NOMO-1 treated with dmso at 0.1 percent for 144 hours (cell line): Measurements from ENCODE around the gene MIEN1.
"Not testable (repeated sequence)": the region's sequence is repeated elsewhere in the genome, so short reads cannot be mapped to it uniquely, and the experiment has no call there.

Experiments used
- DNase-seq: peaks from one replicate; lab custom pipeline; 2025; ENCODE audit not compliant: unreplicated experiment; lab: John Stamatoyannopoulos, UW

The MIEN1 gene

DNA sequence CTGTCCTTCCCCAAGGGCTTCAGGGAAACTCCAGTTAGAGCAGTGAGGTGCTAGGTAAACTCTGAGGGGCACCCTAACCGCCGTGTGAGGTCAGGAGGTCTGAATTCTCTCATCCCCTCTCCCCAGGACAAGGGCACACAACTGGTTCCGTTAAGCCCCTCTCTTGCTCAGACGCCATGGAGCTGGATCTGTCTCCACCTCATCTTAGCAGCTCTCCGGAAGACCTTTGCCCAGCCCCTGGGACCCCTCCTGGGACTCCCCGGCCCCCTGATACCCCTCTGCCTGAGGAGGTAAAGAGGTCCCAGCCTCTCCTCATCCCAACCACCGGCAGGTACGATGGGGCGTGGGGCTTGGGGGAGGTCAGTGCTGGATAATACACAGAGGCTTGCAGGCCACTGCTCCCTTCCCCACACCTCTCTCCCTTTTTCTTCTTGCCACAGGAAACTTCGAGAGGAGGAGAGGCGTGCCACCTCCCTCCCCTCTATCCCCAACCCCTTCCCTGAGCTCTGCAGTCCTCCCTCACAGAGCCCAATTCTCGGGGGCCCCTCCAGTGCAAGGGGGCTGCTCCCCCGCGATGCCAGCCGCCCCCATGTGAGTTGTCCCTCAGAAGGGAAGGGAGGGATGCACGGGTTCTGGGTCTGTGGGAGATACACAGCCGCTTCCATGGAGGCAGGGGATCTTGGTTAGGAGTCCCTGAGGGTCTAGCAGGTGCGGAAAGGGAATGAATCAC, 12.0 kb upstream of the MIEN1 start:
- no peak for DNase-seq

DNA sequence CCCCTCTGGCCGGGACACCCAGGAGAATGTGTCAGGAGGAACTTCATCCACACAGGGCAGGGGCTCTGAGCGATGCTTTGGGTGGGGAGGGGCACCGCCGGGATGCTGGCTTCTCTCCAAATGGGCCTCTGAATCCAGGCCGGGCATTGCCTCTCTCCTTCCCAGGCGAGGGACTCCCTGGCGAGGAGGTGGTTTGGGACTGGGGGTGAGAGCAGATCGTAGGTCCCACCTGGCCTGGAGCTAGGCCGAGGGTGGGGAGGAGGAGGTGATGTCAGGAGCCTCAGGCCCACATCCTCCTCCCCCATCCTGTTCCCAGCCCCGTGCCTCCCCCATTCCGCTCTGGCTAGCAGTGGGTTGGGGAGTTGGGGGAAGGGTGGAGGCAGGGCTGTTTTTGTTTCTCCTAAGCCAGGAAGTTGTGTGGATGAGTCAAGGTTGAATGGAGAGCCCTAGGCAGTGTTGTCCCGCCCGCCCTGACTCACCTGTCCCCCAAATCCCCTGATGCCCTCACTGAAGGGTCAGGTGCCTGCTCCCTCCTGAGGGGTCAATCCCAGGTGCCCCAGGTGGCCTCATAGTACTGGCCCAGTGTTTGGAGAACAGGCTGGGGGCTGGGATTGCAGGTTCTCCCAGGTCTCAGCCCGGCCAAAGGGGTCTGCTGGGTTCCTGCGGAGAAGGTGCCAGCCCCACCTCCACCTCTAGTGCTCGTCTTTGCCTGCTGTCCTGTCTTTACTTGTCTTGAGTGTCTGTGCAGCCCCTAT, 10.2 kb upstream of the MIEN1 start:
- DNase-seq: no peak

DNA sequence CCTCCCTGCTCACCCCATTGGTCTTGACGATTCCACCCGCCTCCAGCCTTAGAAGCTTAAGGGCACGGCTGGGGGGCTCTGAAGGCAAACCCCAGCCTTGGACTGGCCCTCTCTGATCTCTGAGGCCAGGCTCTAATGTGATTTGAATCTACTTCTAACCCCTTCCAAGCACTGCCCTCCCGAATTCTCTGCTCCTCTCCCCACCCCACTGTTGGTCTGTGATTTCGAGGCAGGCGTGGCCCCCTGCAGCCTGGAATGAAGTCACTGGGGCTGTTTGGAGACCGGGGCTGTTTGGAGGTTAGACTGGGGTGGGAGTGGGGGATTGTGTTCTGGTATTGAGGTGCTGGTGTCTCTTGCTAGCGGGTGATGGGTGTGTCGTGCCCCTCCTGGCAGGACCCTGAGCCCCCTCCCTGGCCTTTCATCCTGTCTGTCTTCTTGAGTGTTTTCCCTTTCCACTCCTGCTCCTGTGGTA, 9.6 kb upstream of the MIEN1 start:
- DNase-seq: no peak

DNA sequence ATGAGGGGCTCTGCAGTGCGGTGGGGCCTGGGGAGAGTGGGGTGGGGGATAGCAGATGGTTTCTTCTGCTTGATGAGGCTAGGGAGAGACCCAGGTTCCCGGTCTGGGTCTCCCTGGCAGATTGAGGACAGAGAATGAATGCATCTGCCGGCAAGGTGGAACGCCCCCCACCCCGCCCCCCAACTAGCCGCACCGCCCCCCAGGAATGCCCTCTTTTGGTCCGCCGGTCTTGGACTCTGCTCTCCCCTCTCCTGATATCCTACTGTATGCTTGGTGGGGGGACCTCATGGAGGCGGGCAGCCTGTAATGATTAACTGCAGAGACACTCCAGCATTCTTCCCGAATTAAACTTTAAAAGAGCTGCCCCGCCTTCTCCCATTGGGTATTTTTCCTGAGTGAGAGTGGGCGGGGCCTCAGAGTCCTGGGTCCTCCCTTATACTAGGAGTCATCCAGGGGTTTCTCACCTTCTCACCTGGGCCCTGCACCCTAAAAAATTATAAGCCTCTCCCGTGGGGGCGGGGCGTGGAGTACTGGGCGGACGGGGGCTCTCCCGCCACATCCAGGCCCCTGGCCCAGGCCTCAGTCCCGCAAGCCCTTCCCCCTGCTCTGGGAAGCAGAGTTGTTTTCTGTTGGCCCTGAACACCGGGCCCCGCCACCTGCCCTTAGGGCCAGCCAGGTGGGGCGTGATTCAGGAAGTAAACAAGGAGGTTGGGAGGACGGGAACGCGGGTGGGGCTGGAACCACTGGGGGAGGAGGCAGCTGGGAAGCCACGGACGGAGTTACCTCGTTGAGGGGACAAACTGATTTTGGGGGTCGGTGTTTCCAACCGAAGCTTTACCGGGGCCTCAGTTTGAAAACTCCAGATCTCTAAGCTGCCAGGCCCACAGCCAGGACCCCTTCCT, 8.9 kb upstream of the MIEN1 start:
- no peak for DNase-seq

DNA sequence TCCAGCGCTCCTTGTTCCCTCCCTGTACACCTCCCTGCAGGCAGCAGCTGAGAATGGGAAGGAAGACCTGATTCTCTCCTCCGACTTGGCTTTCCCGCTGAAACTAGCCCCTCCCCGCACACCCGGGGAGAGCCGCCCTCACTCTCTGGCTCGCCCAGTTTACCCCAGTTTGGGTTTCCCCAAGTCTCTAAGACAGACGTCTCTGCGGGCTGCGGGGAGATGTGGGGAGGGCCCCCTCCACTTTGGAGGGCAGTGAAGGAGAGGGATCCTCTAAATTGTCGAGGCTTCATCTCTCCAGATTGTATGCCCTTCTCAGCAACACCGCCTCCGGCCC, 8.2 kb upstream of the MIEN1 start:
- DNase-seq: no peak

DNA sequence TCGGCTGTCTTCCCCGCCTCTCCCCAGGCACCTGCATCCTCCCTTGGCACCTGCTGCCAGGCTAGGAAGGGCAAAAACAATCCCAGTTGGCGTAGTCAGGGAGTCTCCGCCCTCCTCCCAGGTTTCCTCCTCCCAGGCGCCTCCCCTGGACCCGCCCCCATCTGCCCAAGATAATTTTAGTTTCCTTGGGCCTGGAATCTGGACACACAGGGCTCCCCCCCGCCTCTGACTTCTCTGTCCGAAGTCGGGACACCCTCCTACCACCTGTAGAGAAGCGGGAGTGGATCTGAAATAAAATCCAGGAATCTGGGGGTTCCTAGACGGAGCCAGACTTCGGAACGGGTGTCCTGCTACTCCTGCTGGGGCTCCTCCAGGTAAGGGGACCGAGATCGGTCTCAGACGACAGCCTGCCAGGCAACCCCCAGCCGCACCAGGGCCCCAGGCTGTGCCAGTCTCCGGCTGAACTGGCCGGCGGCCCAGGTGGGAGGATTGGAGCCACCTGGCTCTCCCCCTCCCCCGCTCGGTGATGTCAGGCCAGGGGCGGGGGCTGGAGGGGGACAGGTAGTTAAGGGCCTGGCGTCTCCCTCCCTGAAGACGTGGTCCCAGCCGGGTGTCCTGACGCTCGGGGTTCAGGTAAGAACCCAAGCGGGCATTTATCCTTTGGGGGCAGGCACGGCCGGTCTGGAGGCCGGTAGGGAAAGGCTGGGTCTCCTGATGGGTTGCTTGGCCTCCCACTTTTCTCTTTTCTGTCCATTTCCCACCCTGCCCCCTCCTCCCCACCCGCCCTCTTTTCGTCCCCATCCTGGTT, 7.6 kb upstream of the MIEN1 start, which contains the start of gene GRB7:
Gene GRB7 (plus strand): TSS at position 179 of the 808 bp plus-strand sequence. CDS start 4,364 bp downstream, outside the sequence.
- no peak for DNase-seq

DNA sequence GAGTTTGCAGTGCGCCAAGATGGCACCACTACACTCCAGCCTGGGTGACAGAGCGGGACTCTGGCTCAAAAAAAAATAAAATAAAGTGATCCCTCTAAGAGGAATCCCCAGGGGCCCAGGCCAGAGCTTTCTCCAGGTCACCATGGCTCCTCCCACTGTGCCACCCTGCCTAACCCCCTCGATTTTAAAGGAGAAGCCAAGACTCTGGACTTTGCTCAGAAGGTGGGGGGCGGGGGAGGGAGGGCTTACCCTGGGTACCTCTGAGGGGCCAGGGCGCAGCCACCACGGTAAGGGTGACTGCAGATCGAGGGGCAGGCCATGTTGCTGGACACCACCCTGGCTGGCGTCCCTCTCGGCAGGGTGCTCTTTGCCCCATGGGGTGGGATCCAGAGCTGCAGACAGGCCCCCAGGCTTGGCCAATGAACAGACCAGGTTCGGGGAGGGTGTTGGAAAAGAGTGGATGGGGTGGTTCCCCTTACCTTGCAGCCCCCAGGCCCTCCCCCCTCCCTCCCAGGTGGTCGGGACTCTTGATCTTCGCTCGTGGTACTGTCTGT, 7.0 kb upstream of the MIEN1 start:
- DNase-seq: no peak

DNA sequence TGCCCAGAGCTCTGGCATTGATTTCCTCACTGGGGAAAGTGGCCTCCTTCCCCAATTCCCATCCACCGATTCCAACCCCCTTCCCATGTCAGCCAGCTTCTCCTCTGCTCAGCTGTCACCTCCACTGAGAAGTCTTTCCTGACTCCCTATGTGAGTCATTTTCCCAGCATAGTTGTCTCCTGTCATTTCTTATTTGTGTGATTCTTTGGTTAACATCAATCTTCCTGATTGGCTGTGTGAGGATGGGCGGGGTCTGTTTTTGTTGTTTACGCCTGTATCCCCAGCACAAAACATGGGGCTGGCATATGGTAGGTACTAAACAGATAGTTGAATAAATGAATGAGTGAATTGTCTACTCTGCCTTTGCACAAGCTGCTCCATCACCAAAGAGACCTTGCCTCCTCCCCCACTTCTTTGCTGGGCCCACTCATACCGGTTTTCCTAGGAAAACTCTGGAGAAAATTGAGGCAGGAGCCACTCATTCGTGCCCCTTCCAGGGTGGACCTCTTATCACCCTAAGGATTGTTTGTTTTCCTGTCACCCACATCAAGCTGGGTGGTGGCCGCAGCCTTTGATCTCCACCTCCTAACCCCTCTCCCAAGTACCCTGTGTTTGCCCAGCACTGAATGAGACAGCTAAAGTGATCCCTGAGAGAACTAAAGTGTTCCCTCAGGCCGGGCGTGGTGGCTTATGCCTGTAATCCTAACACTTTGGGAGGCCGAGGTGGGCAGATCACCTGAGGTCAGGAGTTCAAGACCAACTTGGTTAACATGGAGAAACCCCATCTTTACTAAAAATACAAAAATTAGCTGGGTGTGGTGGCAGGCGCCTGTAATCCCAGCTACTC, 6.2 kb upstream of the MIEN1 start:
- DNase-seq: no peak

DNA sequence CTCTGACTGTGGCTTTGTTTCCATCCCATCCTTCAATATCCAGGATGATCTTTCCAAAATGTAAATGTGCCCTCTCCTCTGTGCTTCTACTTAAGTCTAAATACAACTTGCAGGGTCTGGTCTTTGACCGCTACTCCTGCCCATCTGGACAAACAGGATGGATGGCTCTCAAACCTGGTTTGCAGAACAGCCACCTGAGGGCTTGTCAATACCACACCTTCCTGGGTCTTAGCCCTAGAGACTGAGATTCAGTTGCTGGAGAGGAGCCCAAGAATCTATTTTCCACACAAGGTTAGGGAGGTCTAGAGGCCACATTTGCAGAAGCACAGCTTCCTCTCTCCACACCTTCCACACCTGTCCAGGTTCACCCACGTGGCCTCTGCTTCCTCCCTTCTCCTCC, 5.5 kb upstream of the MIEN1 start:
- no peak for DNase-seq

DNA sequence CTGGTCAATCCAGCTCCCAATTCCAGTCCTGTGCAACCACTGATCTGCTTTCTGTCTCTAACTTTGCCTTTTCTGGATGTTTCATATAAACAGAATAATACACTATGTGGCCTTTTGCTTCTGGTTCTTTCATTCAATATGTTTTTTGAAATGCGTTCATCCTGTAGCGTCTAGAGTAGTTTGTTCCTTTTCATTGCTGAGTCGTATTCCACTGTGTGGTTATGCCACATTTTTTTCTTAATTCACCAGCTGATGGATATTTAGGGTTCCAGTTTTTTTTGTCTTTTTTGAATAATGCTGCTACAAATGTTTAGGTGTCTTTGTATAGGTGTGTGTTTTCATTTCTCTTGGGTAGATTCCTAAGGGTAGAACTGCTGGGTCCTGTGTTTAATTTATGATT, 2.3 kb upstream of the MIEN1 start:
- no peak for DNase-seq

DNA sequence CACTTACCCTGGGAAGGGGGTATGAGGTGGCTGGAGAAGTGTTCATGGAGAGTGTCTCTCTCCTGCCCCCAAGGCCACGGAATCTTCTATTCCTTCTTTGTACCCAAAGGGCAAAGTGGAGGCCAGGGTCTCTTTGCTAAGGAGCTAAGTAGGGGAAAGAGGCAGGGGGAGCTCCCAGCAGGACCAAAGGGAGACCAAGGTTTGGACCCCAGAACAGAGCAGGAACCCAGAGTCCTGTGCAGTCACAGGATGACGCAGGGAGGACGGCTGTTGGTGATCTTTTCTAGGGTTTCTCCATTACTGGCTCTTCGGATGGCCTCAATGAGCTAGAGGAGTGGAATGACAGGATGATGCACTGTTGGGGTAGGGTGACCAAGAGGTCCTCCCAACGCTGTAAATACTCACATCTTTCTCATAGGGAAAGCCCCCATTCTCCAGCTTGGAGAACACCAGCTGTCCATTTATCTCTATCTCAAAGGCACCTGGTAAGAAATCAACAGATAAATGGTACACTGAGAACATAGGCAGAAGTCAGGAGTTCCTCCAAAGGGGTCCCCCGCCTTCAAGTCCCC, 966 bp downstream of the MIEN1 start:
- no peak for DNase-seq

DNA sequence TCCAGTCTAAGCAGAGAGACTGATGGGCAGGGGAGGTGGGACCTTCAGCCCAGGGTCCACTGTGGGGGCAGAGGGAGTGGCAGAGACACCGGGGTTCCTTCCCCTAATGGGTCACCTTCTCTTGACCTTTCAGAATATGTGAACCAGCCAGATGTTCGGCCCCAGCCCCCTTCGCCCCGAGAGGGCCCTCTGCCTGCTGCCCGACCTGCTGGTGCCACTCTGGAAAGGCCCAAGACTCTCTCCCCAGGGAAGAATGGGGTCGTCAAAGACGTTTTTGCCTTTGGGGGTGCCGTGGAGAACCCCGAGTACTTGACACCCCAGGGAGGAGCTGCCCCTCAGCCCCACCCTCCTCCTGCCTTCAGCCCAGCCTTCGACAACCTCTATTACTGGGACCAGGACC, 2.8 kb downstream of the MIEN1 start:
- DNase-seq: no peak

DNA sequence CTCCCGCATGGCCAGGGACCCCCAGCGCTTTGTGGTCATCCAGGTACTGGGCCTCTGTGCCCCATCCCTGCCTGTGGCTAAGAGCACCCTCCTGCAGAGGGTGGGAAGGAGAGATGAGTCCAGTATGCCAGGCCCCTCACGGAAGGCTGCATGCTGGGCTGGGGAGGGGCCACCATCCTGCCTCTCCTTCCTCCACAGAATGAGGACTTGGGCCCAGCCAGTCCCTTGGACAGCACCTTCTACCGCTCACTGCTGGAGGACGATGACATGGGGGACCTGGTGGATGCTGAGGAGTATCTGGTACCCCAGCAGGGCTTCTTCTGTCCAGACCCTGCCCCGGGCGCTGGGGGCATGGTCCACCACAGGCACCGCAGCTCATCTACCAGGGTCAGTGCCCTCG, 3.7 kb downstream of the MIEN1 start:
- no peak for DNase-seq

DNA sequence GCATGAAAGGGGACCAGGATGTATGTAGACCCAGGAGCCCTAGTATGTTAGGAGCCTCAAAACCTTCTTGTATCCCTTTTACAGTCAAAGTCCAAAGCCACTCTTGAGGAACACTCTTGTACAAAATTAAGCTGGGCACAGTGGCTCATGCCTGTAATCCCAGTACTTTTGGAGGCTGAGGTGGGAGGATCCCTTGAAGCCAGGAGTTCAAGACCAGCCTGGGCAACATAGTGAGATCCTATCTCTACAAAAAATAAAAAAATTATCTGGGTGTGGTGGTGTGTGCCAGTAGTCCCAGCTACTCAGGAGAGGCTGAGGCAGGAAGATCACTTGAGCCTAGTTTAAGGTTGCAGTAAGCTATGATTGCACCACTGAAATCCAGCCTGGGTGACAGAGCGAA, 4.4 kb downstream of the MIEN1 start:
- not testable (repeated sequence) for DNase-seq

DNA sequence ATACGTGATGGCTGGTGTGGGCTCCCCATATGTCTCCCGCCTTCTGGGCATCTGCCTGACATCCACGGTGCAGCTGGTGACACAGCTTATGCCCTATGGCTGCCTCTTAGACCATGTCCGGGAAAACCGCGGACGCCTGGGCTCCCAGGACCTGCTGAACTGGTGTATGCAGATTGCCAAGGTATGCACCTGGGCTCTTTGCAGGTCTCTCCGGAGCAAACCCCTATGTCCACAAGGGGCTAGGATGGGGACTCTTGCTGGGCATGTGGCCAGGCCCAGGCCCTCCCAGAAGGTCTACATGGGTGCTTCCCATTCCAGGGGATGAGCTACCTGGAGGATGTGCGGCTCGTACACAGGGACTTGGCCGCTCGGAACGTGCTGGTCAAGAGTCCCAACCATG, 5.6 kb downstream of the MIEN1 start:
- DNase-seq: no peak

DNA sequence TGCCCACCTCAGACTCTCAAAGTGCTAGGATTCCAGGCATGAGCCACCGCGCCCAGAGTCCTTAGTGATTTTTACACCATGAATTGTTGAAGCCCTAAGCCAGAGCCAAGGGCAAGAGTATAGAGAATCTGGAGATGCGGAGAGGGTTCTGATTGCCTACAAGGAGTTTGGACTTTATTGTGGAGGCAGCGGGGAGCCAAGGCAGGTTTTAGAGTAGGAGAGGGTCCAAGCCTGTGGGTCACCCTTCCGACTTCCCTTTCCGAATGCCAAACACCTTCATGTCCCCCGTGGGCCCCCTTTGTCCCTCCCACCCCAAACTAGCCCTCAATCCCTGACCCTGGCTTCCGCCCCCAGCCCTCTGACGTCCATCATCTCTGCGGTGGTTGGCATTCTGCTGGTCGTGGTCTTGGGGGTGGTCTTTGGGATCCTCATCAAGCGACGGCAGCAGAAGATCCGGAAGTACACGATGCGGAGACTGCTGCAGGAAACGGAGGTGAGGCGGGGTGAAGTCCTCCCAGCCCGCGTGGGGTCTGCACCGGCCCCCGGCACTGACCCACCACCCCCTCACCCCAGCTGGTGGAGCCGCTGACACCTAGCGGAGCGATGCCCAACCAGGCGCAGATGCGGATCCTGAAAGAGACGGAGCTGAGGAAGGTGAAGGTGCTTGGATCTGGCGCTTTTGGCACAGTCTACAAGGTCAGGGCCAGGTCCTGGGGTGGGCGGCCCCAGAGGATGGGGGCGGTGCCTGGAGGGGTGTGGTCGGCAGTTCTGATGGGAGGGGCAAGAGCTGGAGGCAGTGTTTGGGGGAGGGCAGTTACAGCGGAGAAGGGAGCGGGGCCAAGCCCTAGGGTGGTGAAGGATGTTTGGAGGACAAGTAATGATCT, 7.1 kb downstream of the MIEN1 start:
- no peak for DNase-seq

DNA sequence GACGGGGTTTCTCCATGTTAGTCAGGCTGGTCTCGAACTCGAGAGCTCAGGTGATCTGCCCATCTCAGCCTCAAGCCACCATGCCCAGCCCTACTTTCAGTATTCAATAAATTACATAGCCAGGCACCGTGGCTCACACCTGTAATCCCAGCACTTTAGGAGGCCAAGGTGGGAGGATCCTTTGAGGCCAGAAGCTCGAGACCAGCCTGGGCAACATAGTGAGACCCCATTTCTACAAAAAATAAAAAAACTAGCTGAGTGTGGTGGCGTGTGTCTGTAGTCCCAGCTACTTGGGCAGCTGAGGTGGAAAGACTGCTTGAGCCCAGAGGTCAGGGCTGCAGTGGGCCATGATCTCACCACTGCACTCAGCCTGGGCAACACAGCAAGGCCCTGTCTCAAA, 8.2 kb downstream of the MIEN1 start:
- DNase-seq: no peak
